Measurements from ENCODE around the gene ANO8.

Gene ANO8

DNA sequence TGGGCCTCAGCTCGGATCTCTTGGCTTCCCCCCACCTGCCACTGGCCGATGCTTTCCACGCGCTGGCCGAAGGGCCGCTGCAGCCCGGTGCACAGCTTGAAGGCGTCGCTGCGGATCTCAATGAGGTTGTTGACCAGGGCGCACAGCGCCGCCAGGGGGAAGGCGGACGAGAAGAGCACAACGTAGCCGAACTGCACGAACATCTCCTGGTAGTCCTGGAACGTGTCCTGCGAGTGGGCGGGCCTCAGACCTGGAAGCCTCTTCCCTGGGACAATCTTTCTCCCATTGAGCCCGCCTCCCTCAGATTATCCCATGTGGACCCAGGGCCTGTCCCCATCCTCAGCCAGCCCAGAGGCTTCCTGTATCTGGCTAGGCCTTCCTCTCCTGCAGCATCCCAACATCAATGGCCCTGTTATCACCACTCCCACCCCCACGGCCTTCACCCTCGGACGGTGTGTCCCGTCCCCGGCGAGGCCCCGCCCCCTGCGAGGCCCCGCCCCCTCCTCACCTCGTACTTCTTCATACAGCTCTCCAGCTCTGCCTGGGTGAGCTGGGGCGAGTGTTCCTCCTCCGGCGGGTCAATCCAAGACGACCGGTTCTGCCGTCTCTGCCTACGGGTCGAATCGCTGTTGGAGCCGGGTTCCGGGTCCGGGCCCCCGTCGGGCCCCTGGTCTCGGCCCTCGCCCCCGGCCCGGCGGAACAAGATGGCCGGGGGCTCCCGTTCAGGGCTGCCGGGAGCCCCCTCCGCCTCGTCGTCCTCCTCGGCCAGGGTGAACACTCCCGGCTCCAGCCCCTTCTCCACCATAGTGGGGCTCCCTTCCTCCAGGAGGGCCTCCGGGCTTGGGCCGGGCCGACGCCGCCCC, 6.8 kb downstream of the ANO8 start:
- peak; percentile 97 for DNase-seq

DNA sequence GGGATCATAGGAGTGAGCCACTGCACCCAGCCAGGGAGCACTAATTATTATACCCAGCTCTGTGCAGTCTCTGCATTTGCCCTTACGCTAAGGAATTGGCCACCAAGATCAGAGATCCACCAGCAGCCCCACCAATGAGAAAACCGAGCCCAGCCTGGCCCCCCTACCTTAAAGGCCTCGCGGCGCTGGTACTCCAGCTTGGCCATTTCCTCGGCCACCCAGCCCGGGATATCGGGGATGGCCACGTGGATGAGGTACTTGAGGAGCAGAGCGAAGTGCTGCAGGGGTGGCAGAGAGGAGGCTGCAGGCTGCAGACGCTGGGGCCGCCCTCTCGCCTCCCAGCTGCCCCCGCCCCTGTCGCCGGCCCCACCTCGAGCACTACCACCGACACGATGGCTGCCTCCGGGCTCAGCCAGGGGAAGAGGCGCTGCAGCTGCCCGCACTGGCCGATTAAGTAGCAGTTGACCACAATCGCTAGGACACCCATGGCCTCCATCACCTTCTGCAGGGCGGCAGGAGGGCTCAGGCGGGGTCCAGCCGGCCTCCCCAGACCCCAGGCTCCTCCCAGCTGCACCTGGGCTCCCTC, 7.5 kb downstream of the ANO8 start:
- peak; percentile 69 for DNase-seq

DNA sequence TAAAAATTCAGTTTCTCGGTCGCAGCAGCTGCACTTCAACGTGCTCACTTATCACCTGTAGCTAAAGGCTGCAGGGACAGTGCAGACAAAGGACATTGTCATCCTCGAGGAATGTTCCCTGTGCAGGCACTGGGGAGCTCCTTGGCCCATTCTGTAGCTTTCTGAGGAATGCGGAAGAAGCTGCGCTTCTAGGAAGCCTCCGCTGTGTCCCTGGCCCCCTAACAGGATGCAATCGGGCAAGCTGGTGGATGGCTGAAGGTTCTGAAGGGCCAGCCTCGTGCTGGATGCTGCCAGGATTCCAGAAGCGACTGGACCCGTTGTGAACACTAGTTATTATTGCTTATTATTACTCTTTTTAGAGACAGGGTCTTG, 8.1 kb downstream of the ANO8 start:
- DNase-seq = no peak

DNA sequence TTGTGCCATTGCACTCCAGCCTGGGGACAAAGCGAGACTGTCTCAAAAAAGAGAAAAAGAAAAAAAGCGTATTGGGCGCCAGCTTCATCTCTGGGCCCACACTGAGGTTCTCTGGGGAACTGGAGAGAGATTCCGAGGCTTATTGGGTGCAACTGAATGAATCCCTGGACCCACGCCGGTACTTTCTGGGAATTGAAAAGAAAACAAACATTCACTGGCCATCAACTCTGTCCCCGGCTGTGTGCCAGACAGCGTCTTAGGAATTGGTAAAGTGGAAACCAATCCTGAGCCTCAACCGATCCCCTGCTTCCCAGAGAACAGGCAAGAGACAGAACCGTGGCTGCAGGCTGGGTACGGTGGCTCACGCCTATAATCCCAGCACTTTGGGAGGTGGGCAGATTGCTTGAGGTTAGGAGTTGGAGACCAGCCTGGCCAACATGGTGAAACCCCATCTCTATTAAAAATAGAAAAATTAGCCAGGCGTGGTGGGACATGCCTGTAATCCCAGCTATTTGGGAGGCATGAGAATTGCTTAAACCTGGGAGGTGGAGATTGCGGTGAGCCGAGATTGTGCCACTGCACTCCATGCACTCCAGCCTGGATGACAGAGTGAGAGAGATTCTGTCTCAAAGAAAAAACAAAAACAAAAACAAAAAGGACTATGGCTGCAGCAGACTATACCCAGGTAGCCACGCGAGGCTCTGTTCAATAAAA, 8.6 kb downstream of the ANO8 start:
- no peak for DNase-seq

DNA sequence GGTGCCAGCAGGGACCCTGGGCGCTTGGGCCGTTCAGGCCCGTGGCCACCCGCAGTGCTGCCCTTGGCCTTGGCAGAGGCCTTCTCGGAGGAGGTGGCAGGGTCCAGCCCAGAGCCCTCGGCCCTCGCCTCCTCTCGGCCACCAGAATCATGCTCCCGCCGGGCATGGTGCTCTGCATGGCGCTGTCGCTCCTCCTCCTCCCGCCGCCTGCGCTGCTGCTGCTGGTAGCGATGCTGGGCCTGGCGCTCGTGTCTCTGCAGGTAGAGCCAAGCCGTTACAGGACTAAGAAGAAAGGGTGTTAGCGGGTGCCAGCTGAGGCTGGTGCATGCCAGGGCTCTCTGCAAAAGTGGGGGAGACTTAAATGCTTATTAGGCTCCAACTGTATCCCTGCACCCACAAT, 9.5 kb downstream of the ANO8 start:
- DNase-seq = no peak

DNA sequence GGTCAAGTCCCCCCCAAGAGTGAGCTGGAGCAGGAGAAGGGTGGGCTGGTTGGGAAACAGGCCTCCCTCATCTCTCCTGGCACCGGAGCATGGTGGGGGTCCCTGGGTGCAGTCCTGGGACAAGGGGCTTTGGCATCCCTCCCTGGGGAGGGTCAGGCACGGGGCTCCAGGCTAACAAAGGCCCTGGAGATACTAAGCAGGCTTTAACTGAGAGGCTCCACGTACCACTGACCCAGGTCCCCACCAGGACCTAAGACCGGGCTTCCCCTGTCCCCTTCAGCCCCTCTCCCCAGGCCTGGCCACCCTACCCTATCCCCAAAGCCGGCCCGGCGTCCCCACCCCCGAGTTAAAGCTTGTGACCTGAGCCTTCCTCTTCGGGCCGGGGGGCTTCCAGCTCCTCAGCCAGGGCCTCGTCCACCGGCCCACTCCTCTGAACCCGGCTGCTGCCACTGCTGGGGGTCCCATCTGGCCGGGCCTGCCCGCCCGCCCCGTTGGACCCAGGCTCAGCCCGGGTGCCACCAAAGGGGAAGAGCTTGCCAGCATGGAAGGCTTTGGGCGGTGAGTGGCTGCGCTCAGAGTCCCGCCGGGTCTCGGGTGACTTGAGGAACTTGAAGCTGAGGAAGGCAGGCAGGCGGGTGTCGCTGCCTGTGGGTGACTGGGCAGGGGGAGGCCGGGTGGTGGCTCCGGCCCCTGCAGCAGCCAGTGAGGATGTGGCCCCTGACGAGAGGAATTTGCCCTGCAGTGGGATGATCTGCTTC, 10.1 kb downstream of the ANO8 start:
- DNase-seq = no peak

DNA sequence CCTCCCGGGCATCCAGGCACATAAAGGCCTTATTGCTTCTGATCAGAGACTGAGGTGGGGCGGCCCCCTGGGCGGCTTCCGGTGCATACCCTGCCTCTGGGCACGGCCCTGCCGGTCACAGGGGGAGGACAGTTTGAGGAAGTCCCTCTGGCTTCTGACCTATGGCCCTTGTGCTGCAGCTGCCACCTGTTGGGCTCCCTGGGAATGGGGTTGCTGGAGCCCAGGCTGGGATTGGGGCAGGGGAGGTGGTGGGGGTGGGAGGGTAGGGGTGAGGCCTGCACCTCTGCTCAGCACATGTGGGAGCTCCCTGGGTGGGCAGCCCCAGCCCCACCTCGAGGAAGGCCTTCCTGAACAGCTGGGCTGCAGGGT, 10.7 kb downstream of the ANO8 start:
- no peak for DNase-seq

DNA sequence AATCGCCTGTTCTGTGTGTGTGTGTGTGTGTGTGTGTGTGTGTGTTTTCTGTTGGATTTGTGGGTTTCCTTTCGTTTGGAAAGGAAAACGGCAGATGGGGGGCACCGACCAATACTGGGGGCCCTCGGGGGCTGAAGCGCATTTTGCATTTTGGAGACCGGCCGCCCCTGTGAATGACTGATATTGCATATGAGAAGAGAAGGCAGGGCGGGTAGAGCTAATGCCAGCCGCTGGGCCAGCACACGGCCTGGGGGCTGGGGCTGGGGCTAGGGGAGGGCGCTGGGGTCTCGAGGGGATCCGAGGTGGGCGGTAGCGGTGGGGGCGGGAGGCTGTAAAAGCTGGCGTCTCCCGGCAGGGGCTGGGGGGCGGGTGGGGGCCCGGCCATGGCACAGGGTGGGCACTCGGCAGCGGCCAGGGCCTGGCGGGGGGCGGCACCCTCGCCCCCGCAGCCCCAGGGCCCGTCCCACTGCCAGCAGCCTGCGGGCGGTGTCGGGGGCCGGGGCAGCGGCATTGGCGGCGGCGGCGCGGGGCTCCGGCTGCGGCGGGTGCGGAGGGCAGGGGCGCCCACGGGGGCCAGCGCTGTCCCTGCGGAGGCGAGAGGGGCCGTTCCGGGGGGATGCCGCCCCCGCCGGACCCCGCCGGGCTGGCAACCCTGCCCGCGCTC, 11.2 kb downstream of the ANO8 start:
- DNase-seq = no peak

DNA sequence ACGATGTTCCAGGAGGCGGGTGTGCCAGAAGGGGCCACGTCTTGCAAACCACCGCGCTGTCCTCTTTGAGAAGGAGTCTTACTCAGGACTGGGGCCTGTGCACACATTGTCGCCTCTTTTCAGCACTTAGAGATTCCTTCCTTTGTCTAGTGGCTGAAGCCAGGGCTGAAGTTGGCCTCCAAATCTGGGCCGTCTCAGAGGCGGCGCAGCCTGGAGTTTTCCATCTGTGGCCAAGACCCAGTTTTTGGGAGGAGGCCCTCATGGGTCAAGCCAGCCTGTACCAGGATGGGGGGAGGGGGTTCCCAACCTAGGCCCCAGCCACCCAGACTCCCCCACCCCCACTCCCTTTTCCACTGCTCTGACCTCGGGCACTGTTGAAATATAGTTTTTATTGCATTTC, 11.8 kb downstream of the ANO8 start:
- DNase-seq = no peak

DNA sequence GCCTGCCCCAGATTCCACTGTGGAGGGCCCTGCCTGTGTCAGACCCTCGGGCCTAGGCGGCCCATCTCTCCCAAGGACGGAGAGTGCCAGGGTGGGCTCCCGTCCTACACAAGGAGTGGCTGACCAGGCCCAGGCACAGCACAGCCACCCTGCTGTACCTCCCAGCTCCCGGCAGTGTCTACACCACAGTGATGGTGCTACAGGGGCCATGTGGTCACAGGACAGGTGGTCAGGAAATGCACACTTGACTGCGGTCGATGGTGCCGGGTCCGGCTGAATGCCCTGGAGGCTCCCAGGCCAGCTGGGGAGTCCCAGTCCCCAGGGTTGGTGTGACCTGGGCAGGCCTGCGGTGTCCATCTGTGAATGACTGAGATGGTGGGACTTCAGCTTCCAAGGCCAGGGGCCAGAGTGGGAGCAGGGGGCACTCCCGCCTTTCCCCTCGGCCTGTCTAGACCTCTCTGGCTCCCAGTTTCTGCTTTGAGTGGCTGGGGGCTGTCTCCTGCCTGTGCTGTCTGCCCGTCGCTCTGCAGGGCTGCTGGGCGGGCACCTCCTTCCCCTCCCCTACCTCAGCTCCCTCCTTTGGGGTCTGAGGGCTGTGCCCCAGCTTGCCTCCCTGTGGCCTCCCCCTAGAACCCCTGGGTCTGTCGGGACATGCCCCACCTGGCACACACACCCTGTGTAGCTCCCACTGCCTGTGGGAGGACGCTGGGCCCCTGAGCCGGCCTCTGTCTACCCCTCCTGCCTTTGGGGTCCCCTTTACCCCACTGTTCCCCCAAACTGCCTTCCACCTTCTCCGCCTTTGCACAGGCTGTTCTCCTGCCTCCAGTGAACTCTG, 12.8 kb downstream of the ANO8 start:
- peak; percentile 69 for DNase-seq

DNA sequence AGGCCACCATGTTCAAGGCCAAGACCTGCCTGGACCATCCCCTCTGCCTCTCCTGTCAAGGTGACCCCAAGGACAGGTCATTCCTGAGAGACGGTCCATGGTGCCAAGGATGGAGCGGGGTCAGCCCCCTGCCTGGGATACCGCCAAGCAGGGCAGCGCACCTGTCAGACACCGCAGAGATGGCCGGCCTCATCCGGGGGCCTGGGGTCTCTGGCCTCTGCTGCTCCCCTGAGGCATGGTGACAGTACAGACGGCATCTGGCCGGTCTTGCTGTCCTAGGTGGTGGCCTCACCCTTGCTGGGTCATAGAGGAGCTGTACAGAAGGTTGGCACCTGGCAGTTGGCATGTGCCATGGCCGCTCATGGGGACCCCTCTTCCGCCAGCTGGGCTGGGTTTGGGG, 14.2 kb downstream of the ANO8 start:
- no peak for DNase-seq

DNA sequence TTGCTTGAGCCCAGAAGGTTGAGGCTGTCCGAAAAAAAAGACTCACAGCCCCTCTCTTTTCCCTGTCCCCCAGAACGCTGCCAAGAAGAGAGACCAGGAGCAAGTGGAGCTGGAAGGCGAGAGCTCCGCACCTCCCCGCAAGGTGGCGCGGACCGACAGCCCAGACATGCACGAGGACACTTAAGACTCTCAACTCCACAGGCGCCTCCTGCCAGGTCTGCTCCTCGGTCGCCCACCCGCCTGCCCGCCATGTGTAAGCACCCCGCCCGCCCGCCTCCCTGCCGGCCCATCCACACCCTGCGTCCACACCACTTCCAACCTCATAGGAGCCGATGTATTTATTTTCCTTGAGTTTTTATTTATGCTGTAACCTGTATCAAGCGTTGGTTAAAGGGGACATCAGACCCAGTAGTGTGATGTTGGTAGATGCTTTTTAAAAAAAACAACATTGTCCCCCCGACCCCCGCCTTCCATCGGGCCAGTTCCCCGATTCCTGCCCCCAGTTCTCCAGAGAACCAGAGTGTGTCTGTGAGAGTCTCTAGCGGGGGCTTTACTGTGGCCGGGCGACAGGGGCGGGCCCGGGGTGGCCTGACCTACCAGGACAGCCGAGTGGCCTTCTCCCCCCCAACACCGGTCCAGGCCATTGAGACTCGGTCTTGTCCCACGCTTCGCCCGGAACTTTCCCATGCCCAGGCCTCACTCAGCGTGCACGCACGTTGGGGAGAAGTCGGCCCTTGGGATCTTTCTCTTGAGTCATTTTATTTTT, 15.0 kb downstream of the ANO8 start:
- DNase-seq = no peak

DNA sequence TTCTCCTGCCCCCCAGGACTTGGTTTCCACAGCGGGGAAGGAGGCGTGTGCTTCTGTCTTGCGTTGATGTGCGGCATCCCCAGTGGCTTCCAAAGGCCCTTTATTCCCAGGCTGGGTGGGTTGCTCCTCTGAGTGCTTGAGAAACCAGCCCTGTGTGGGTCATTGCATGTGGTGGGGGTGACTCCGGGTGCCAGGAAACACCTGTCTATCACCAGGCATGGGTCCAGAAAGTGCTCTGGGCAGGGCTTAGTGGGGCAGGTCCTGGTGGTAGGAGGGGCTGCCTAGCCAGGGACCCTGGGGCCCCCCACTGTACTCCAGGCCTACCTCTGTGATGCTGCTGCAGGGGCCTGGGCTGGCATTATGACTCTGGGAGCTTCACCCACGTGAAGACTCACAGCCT, 15.7 kb downstream of the ANO8 start:
- DNase-seq = no peak

DNA sequence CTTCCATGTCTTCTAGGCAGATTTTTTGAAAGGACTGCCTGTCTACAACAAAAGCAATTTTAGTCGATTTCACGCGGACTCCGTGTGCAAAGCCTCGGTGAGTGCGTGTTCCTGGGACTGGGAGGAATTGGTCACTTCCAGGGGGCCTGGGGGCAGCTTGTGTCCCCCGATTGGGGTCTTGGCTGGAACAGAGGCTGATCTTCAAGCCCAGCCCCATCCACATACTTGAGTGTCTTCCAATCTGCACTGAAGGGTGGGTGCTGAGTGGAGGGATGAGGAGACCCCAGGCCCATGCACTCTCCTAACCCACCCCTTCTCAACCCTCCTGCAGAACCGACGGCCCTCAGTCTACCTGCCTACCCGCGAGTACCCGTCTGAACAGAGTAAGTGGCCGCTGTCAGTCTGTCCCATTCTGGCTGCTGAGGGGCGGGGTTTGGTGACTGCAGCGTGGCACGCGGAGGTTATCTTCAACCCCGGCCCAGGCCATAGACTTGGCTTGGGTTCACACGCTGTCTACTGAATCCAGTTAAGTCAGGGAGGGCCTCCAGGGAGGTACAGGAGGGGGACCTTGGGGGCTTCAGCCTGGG, 20.6 kb downstream of the ANO8 start:
- DNase-seq = no peak

DNA sequence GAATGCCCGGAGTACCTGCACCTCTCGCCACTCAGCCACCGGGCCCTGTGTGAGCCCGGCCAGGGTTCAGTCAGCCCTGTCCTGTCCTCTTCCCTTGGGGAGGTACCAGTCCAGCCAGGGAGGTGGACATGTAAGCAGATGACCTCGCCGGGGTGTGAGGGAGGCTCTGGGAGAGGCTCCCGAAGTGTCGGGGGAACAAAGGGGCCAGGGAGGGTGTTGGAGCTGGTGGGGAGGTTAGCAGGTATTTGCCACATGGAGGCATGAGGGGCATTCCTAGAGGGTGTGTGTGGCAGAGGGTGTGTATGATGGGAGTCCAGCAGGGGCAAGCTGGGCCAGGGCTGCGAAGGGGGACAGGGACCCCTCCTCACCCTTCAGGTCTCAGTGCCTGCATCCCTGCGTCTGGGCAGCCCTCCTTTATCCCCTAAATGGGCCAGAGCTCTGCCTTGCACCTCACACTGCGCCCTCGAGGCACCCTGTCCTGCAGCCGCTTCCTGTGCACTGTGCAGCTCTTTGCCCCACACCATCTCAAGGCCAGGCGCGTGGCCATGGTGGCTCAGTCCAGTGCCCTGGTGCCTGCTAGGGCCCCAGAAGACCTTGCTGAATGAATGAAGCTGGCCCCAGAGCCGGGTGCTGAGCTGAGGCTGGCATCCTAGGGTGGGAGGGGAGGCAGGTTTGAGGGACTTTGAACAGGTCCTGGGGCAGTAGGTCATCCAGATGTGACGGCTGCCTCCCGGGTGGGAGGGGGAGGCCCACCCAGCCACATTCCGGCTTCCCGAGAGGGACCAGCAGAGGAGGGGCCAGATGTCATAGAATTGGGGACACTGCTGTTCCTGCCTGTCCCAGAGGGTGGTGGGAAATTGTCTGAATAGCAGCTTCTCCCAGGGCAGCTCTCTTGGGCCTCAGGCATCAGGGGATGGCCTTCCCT, 22.2 kb downstream of the ANO8 start:
- DNase-seq = no peak

DNA sequence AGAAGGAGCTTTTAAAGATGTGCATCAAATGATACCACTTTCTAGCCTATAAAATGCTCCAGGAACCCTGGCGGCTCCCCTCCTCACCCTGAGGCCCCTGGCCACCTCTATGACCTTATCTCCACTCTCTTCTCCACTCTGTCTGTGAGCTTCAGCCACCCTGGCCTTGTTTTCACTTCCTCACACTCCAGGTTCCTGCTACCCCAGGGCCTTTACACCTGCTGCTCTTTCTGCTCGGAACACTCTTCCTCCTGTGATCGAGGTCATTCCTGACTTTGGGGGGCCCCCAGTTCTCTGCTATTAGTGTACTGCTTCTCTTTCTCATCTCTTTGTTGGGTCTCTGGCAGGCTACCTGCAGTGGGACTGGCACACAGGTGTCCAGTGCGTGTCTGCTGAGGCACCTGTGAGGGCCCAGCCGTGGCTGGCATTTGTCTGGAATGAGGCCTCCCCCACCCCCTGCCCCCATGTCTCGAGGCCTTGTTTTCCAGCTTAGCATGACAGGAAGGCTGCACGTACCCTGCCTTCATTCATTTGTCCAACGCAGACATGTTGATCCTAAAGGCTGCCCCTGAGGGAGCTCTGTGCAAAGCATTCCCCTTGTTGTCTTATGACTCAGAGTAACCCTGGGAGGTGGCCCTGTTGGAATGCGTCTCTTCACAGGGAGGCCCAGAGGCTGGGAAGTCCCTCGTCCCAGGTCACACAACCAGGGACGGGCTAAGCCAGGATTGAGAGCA, 23.0 kb downstream of the ANO8 start:
- no peak for DNase-seq

DNA sequence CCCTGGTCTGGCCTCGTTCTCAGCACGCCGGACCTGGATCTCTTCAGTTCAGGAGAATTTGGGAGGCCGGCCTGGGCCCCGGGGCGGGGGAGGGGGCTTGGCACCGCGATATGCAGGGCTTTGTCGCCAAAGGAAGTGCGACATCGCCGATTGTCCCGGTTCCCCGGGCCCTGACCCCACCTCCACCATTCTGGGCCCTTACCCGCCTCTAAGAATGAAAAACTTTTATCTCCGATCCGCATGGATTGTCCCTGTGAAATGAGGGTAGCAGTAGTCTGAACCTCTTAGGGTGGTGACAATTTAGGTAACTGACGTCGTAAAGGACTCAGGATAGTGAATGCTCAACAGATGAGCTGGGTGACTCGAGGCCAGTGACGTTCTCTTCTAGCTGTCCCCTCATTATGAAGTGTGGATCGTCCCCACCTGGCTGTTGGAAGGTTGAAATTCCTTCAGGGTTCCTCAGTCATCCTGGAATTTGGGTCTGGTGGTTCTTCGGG, 24.6 kb downstream of the ANO8 start:
- DNase-seq = peak; percentile 29

DNA sequence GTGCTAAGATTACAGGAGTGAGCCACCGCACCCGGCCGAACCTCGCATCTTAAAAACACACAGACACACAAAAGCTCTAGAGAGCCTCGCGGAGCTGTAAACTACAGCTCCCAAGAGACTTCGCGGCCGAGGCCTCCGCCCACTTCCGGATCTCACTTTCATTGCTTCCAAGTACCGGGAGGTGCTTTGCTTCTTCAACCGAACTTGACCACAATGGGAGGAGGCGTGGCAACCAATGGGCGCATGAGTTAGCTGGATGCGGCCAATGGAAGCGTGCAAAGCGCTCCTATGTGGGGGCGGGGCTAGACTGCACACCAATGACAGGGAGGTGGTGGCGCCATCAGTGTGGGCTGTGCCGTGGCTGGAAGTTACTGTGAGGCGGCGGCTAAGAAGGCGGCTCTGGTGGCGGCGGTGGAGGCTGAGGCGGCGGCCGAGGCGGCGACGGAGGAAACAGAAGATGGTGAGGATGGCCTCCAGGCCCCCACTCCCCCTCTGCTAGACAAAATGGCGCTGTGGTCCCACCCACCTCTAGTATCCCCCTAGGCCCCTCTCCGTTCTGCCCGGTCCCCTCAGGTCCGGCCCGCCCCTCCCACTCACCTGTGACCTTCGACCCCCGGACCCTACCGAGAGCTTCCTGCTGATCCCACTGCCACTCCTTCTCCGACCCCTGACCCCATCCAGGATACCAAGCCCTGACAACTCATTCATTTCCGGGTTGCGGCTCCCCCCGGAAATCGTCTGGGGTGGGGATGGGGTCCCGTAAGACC, 25.3 kb downstream of the ANO8 start, which contains the start of gene DDA1:
DDA1 (plus strand) TSS at position 366 of the 767 bp plus-strand sequence; CDS start at position 458, 92 bp downstream.
- peak; percentile 99 for DNase-seq

All from DMS53 (cell line).